ENCODE measurements around the gene TBC1D26. TPM values are rescaled to one million over a fixed set of nuclear protein-coding genes. Genes with fewer than 3 reads are reported as not detected.
A peak's percentile ranks its signal among the peaks of the same experiment; 100 is the strongest.
"Not testable (repeated sequence)": the region's sequence is repeated elsewhere in the genome, so short reads cannot be mapped to it uniquely, and the experiment has no call there.

Gene TBC1D26
- total and polyA plus RNA-seq, 2 experiments from 2014 or later = not detected

DNA sequence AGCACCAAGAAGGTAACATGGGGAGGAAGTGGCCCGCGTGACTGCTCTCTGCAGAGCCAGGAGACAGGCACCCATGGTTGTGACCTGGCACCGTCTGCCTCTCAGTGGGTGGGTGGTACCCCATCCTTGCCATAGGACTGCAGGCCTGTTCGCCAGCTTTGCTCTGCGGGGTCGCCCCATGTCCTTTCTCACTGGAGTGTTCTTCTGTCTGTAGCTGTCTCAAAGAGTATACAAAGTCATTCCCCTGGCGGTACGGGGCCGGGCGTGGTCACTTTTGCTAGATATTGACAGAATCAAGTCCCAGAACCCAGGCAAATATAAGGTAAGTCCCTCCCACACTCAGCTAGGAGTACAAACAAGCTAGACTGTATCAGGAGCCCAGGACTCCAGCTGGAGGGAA lies 6.0 kb downstream of the TBC1D26 start:
- H3K27me3 ChIP-seq (replicated peaks; ENCODE audit: insufficient read depth) = no peaks in the 10 kb centered on the region
- H3K4me2 ChIP-seq (ENCODE audit: unreplicated experiment) = no peak overlapping the region
- no peaks in the 10 kb centered on the region for H3K4me1 ChIP-seq (ENCODE audit: insufficient read depth)
- H3K27ac ChIP-seq = no peak overlapping the region
- no peaks in the 10 kb centered on the region for H3K79me2 ChIP-seq (ENCODE audit: insufficient read depth)
- TF ChIP-seq EZH2phosphoT487 (IDR thresholded peaks at IDR 0.05; ENCODE audit: insufficient read depth, low read depth) (no peak), EZH2 (IDR thresholded peaks at IDR 0.05; ENCODE audit: insufficient read depth, poor library complexity, severe bottlenecking) (no peak)
- H4K20me1 ChIP-seq (ENCODE audit: insufficient read depth) = no peaks in the 10 kb centered on the region
- in situ Hi-C loops (cut with MboI) = no loop called here
- no peaks in the 10 kb centered on the region for H3K9me3 ChIP-seq (ENCODE audit: low read depth)
- no peaks in the 10 kb centered on the region for H3K9me2 ChIP-seq (ENCODE audit: insufficient read depth)
- DNase-seq = no peak
- H3K9ac ChIP-seq = no peak overlapping the region
- no peaks in the 10 kb centered on the region for H3F3A ChIP-seq (ENCODE audit: insufficient read depth)
- no peak overlapping the region for H3K4me3 ChIP-seq
- no peaks in the 10 kb centered on the region for H3K36me3 ChIP-seq (ENCODE audit: low read depth)
- WGBS, 2 experiments (ENCODE audit: low coverage in 1 of 2, low lambda C conversion rate in 2 of 2, missing lambda C conversion rate in 2 of 2) = 77 to 79% methylated on average over 10 of the region's 10 CpGs
- no peak overlapping the region for H2AFZ ChIP-seq

DNA sequence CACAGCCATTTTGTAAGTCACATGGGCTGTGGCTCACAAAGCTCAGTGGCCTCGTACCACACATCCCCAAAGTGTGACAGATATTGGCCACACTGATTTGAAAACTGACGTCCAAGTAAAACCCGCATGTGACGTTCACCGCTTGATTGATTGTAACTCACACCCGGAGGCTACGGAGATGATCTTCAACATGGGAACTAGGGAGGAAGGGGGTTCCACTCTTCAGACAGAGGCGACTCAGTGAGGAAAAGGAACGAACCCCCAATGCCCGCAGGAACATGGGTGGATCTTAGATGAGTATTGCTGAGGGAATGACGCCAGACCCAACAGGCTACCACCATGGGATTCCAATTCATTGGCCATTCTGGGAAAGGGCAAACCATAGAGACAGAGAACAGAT lies 7.2 kb downstream of the TBC1D26 start:
- H3K4me2 ChIP-seq (ENCODE audit: unreplicated experiment); H3K36me3 ChIP-seq (ENCODE audit: low read depth); H3K27ac ChIP-seq; DNase-seq; H3K27me3 ChIP-seq (replicated peaks; ENCODE audit: insufficient read depth); H3F3A ChIP-seq (ENCODE audit: insufficient read depth); H3K79me2 ChIP-seq (ENCODE audit: insufficient read depth); in situ Hi-C loops (cut with MboI); H4K20me1 ChIP-seq (ENCODE audit: insufficient read depth); H3K9ac ChIP-seq; H2AFZ ChIP-seq; H3K4me1 ChIP-seq (ENCODE audit: insufficient read depth); H3K9me2 ChIP-seq (ENCODE audit: insufficient read depth); H3K9me3 ChIP-seq (ENCODE audit: low read depth); H3K4me3 ChIP-seq: not testable (repeated sequence)
- WGBS, 2 experiments (ENCODE audit: low coverage in 1 of 2, low lambda C conversion rate in 2 of 2, missing lambda C conversion rate in 2 of 2) = 75 to 76% methylated on average over 10 of the region's 11 CpGs

DNA sequence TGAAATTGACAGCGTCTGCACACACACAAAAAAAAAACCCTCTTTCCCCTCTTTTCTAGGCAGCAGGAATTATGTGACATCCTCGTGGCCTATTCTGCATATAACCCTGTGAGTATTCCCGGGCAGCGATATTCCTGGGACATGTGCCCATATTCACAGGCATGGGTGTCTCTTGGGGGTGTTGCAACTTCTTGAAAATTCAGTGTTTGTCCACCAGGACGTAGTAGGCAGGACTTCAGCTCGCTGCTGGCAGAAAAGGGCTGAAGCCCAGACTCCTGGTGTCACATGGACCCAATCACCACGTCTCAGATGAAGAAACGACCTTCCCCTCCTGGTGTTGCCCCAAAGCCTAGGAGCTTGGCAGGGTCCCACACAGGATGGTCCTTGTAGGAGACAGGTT lies 8.0 kb downstream of the TBC1D26 start:
- WGBS, 2 experiments (ENCODE audit: low coverage in 1 of 2, low lambda C conversion rate in 2 of 2, missing lambda C conversion rate in 2 of 2) = 21 to 24% methylated on average over 8 of the region's 8 CpGs
- not testable (repeated sequence) for H3K79me2 ChIP-seq (ENCODE audit: insufficient read depth)

DNA sequence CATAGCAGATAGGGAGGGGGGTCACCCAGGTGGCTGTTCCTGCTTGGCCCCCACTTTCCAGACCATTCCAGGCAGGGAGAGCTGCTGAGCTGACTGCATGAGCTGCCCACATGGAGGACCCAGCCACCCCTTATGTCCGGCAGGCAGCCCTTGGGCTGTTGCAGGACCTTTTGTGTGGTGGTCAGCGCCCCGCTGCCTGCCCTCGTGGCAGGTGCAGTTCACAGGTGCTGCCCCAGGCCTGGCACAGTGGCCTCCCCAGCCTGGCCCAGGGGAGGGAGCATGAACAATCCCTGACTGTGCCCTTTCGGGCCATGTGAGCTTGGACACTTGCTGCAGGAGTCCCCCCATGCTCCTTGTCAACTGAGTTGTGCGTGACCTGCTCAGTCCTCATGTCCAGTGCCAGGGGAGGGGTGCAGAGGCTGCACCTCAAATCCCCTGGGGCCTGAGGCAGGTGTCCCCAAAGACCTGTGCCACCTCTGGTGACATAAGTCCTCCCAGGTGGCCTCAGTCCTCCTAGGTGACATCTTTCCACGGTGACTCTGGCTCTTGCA lies 8.6 kb downstream of the TBC1D26 start:
- TF ChIP-seq EZH2phosphoT487 (IDR thresholded peaks at IDR 0.05; ENCODE audit: insufficient read depth, low read depth) (no peak), EZH2 (IDR thresholded peaks at IDR 0.05; ENCODE audit: insufficient read depth, poor library complexity, severe bottlenecking) (no peak)

More for the DNA sequence above, 8.0 kb downstream of the TBC1D26 start:
- H3K9me2 ChIP-seq (ENCODE audit: insufficient read depth); H3K9me3 ChIP-seq (ENCODE audit: low read depth); H3K36me3 ChIP-seq (ENCODE audit: low read depth); H3K27me3 ChIP-seq (replicated peaks; ENCODE audit: insufficient read depth); H3K4me3 ChIP-seq; H3K27ac ChIP-seq; H2AFZ ChIP-seq; H3K9ac ChIP-seq; H4K20me1 ChIP-seq (ENCODE audit: insufficient read depth); H3F3A ChIP-seq (ENCODE audit: insufficient read depth); in situ Hi-C loops (cut with MboI); H3K4me1 ChIP-seq (ENCODE audit: insufficient read depth); H3K4me2 ChIP-seq (ENCODE audit: unreplicated experiment): not testable (repeated sequence)
- peak; percentile 45 for DNase-seq

DNA sequence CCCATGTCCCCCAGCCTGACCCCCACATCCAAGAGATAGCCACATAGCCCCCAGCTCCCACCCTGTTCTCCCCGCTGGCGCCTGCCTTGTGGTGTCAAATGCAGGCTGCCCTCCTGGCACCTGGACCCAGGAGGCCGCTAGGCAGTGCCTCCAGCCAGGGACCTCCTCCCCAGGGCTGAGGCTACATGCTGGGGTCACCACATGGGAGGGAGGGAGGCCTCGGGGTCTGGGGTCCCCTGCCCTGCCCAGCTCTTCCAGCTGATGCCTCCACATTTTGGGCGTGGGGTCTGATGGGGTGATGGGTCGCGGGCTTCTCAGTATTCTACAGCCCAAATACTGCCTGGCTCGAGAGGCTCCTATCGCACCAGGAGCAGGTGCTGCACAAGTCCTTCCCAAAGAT lies 9.5 kb downstream of the TBC1D26 start:
- Histone ChIP-seq H3K9me2 (ENCODE audit: insufficient read depth) (no peaks in the 10 kb centered on the region), H3F3A (ENCODE audit: insufficient read depth) (no peaks in the 10 kb centered on the region), H2AFZ (no peak overlapping the region), H4K20me1 (ENCODE audit: insufficient read depth) (no peaks in the 10 kb centered on the region), H3K4me1 (ENCODE audit: insufficient read depth) (no peaks in the 10 kb centered on the region), H3K4me2 (ENCODE audit: unreplicated experiment) (no peak overlapping the region), H3K36me3 (ENCODE audit: low read depth) (no peaks in the 10 kb centered on the region), H3K27me3 (replicated peaks; ENCODE audit: insufficient read depth) (peaks cover 13% of the 10 kb centered on the region; the same call in 1 of the 2 replicates), H3K79me2 (ENCODE audit: insufficient read depth) (no peaks in the 10 kb centered on the region), H3K27ac (no peak overlapping the region), H3K9me3 (ENCODE audit: low read depth) (no peaks in the 10 kb centered on the region), H3K9ac (no peak overlapping the region), H3K4me3 (no peak overlapping the region)
- no peak for DNase-seq
- 61 to 77% methylated on average over 9 of the region's 9 CpGs for WGBS, 2 experiments (ENCODE audit: low coverage in 1 of 2, low lambda C conversion rate in 2 of 2, missing lambda C conversion rate in 2 of 2)
- in situ Hi-C loops (cut with MboI) = no loop called here
- no peak for TF ChIP-seq EZH2 (IDR thresholded peaks at IDR 0.05; ENCODE audit: insufficient read depth, poor library complexity, severe bottlenecking)
- no peak for TF ChIP-seq EZH2phosphoT487 (IDR thresholded peaks at IDR 0.05; ENCODE audit: insufficient read depth, low read depth)

More for the DNA sequence above, 8.6 kb downstream of the TBC1D26 start:
- H3K4me1 ChIP-seq (ENCODE audit: insufficient read depth) = no peaks in the 10 kb centered on the region
- no peaks in the 10 kb centered on the region for H3K36me3 ChIP-seq (ENCODE audit: low read depth)
- H3K27ac ChIP-seq = no peak overlapping the region
- 0 out of 2 replicates have a peak, but pooled peaks cover 3% of the 10 kb centered on the region for H3K27me3 ChIP-seq (replicated peaks; ENCODE audit: insufficient read depth)
- H4K20me1 ChIP-seq (ENCODE audit: insufficient read depth) = no peaks in the 10 kb centered on the region
- in situ Hi-C loops (cut with MboI) = no loop called here
- no peaks in the 10 kb centered on the region for H3K9me3 ChIP-seq (ENCODE audit: low read depth)
- no peak for DNase-seq
- 57 to 72% methylated on average over 7 of the region's 7 CpGs for WGBS, 2 experiments (ENCODE audit: low coverage in 1 of 2, low lambda C conversion rate in 2 of 2, missing lambda C conversion rate in 2 of 2)
- H3K4me2 ChIP-seq (ENCODE audit: unreplicated experiment) = no peak overlapping the region
- H3K4me3 ChIP-seq = no peak overlapping the region
- no peak overlapping the region for H3K9ac ChIP-seq
- H3K9me2 ChIP-seq (ENCODE audit: insufficient read depth) = no peaks in the 10 kb centered on the region
- no peaks in the 10 kb centered on the region for H3F3A ChIP-seq (ENCODE audit: insufficient read depth)
- H2AFZ ChIP-seq = no peak overlapping the region
- H3K79me2 ChIP-seq (ENCODE audit: insufficient read depth) = no peaks in the 10 kb centered on the region
